RPMI7951 (cell line): ENCODE data around the gene MKRN1. TPM values are rescaled to one million over a fixed set of nuclear protein-coding genes. Genes with fewer than 3 reads are reported as not detected.
"Not testable (repeated sequence)": the region's sequence is repeated elsewhere in the genome, so short reads cannot be mapped to it uniquely, and the experiment has no call there.

Experiments
- DNase-seq: peaks from one replicate; pipeline ENCODE4 v3.0.0-alpha.2; 2012; ENCODE audit warnings: low read depth
- total RNA-seq: library from RNA; depleted of rRNA; stranded (reverse); fragments of >200 nt; shearing (Covaris generic); gene quantifications from 2 replicates; pipeline ENCODE4 v1.2.3, GENCODE V29; 2014; rRNA removed

MKRN1 gene, protein sequence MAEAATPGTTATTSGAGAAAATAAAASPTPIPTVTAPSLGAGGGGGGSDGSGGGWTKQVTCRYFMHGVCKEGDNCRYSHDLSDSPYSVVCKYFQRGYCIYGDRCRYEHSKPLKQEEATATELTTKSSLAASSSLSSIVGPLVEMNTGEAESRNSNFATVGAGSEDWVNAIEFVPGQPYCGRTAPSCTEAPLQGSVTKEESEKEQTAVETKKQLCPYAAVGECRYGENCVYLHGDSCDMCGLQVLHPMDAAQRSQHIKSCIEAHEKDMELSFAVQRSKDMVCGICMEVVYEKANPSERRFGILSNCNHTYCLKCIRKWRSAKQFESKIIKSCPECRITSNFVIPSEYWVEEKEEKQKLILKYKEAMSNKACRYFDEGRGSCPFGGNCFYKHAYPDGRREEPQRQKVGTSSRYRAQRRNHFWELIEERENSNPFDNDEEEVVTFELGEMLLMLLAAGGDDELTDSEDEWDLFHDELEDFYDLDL
- total RNA-seq, result 49.1 and 52.4 TPM in 2 replicates

DNA sequence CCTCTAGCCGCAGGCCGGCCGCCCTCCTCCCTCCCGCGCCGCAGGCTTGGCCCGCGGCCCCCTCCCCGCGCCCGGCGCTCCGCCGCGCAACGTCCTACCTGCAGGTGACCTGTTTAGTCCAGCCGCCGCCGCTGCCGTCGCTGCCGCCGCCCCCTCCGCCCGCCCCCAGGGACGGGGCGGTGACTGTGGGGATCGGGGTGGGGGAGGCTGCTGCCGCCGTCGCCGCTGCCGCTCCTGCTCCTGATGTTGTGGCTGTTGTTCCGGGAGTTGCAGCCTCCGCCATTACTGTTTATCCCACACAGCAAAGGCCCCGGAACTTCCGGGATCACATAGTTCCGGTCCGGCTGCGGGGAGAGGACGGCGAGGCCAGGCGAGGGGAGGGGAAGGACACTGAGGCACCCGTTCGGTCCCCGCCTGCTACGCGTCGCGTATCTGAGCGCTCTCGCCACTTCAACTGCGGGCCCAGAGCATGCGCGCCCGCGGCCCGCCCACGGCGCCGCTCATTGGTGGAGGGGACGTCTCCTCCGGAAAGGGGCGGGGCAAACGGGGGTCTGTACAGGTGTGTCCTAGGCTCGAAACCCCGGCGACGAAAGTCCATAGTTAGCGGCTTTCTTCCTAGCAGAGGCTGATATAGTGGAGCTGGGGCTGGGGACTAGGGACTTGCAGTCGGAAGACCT is at the start of gene MKRN1:
Gene MKRN1 (minus strand): TSS at position 444 of the 677 bp plus-strand sequence. CDS start 161 bp downstream, at position 283.
- DNase-seq, result peak; percentile 88

GRCh38 chr7:140526787-140527664 is 47.7 kb upstream of the MKRN1 start:
- peak; percentile 62 for DNase-seq

DNA sequence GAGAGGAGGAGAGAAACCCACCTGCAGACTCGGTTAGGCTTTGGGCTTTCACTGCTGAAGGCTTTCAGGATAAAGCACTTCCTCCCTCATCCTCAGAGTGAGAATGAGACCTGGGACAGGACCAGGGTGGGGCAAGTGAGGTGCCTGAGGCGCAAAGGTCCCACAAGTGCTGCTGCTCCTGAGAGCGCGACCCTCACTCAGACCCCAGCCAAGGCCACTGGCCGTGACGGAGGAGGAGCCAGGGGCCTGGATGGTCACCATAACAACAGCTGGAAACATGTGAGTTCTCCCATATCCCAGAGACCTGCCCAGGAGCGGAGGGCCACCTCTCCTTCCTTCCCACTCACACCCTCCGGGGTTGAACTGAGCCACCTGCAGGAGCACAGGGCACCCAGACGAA is 46.9 kb upstream of the MKRN1 start:
- DNase-seq, result no peak

DNA sequence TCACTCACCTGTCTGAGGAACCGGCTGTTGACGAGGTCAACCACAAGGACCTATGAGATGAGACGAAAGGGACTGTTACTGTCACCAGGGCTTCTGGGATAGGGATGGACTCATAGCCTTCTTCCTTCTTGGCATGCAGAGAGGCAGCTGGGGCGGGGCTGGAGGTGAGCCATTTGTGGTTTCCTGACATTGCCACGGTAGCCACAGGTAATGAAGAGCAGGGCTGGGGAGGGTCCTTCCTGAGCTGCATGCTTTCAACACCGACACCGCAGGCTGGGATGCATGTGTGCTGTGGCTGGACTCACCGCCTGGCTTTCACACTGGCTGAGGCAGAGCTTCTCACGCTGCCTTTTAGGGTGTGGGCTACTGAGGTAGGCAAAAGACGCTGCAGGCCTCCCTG is 46.4 kb upstream of the MKRN1 start:
- peak; percentile 88 for DNase-seq

GRCh38 chr7:140521421-140521820 is 42.1 kb upstream of the MKRN1 start:
- no peak for DNase-seq

DNA sequence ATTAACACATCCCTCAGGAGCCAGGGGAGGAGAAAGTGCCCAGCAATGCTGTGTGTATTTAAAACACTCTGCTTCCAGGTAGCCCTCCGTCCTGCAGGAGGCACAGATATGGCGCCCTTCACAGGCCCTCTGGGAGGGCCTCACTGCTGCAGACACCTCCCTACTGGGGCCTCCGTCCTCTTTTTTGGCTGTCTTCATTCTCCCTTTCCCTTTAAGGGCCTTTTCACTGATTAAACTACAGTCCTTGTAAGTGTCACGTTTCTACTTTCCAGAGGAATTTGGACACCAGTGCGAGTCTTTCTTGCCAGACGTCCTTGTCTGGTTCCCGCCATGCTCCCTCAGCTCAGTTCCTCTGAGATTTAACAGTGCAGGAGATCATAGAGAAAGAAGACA is 39.7 kb upstream of the MKRN1 start:
- DNase-seq, result no peak

DNA sequence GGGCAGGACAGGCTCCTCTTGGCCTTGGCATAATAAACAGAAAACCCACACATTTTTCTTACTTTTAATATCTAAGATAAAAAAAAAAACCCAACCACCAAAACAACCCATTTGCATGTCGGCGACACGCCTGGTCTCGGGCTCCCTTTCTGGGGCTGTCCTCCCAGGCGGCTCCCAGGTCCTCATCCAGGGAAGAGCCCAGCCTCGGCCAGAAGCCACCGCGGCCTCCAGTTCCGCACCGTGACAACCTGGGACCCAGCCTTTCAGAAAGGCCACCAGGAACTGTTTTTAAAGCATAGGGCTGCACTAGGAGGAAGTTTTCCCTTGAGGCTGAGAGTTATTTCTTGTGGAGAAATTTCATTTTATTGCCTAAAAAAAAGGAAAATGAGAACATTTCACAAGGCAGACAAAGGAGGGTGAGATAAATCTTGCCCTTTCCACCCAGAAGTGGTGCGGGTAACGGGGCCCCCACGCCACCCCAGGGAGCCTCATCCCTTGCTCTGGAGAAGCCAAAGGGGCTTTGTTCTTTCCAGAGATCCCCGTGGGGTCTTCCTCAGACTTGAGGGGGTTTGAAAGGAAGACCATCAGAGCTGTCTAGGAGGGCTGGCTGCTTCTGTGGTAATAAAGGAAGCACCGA is 39.2 kb upstream of the MKRN1 start:
- no peak for DNase-seq

DNA sequence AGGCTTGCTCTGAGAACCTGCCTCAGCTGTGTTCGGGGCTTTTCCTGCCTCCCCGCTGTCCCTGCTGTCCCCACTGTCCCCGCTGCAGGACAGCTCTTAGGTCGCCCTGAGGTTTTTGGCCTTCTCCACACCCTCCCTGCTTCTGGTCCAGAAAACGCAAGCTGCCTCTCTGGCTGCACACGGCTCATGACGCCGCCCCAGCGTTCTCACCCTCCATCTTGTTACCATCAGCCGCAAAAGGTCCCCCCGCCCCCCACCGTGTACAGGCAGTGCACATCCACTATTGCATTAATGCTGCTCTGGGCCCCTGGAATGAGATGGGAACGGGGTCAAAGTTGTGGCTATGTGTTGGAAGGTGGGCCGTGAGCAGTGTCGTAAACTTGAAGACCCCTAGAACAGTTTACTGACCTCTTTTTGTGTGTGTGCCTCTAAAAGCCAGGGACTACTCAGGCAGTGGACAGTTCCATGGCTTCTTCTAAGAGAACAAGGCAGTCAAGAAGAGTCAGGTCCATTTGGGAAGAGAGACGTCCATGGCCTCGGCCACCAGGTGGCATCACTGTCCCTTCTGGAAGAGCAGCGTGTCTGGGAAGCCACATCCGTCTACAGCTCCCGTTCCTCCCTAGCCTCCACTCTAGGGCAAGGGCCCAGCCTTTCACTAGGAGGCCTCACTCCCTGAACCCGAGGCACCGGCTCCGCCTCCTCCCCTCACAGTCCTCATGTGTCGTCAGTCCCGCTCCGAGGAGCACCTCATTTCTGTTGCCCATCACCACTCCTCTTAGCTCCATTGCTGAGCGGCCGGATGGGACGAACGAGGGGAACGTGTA is 38.5 kb upstream of the MKRN1 start:
- DNase-seq, result peak; percentile 85

DNA sequence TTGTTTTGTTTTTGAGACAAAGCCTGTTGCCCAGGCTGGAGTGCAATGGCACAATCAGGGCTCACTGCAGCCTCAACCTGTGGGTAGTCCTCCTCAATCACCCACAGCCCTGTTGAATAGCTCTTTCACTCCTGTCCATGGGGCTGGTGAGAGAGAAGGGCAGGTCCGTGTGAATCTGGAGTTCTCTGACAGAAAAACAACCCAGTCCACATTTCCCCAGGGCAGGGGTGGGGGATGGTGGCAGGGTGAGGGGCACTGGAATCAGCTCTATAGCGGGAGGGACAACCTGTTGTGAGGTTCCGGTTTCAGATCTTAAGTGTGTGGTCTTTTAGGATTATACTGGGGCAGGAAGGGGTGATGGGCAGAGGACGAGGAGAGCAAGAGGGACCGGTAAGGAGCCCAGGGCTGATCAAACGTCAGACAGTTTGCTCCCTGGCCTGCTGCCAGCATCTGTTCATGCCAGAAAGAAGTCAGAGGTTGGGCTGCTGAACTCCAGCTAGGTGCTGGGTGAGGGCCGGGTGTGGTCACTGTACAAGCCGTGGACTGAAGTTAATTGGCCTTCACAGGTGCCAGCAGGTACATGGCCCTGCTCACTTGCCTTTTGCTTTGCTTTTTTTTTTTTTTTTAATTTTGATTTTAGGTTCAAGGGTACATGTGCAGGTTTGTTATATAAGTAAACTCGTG is 33.2 kb upstream of the MKRN1 start:
- DNase-seq, result peak; percentile 44

- DNase-seq, result no peak
Measured at GRCh38 chr7:140509789-140510188, 30.5 kb upstream of the MKRN1 start.

DNA sequence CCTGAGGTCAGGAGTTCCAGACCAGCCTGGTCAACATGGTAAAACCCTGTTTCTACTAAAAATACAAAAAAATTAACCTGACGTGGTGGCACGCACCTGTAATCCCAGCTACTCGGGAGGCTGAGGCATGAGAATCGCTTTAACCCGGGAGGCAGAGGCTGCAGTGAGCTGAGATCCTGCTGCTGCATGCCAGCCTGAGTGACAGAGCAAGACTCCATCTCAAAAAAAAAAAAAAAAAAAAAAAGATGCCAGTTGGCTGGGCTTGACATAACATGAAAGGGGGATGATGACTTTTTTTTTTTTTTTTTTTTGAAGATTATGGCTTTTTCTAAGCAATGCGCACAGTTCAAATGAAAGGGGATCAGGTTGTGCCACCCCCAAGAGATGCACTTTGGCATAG is 28.3 kb upstream of the MKRN1 start:
- DNase-seq, result not testable (repeated sequence)

GRCh38 chr7:140506788-140507464 is 27.6 kb upstream of the MKRN1 start:
- DNase-seq, result peak; percentile 49

- no peak for DNase-seq
Measured at GRCh38 chr7:140501966-140502365, 22.7 kb upstream of the MKRN1 start.

GRCh38 chr7:140497807-140498206 is 18.5 kb upstream of the MKRN1 start:
- DNase-seq, result not testable (repeated sequence)

DNA sequence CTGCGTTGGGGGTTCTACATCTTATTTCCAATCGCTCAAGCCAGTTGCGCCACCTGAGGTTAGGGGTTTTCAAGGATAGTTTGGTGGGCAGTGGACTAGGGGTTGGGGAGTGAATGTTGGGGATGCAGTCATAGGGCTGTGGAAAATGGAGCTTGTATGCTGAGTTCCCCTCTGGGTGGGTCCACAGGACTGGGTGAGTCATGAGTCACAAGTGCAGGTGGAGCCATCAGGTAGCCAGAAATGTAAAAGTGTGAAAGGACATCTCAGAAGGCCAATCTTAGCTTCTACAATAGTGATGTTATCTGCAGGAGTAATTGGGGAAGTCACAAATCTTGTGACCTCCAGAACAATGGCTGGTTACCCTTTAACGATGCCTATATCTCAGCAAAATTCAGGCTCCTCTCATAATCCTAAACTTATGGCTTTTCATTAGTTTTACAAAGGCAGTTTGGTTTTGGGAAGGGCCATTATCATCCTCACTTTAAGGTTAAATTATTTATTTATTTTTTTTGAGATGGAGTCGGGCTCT is 18.0 kb upstream of the MKRN1 start:
- no peak for DNase-seq

DNA sequence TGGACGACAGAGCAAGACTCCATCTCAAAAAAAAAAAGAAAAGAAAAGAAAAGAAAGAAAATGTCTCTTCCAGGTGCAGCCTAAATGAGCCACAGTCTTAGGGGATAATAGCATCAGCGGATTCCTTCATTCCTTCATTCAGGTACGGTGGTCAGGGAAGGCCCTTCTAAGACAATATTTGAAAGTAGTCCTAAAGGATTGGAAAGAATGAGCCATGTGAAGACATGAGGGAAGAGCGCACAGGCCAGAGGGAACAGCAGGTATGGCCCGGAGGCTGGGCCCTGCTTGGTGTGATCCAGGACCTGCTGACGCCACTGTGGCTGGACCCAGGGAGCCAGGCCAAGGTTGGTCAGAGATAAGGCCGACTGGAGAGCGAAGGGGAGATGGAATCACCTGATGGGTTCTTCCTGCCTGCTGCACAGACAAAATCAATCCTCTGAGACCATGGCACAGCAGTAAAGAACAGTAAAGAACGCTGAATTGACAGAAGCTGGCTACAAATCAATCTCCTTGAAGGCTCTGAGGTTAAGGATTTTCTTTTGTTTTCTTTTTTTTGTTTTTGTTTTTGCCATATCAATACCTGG is 16.3 kb upstream of the MKRN1 start:
- DNase-seq, result no peak

- DNase-seq, result no peak
Measured at GRCh38 chr7:140494867-140495266, 15.6 kb upstream of the MKRN1 start.

DNA sequence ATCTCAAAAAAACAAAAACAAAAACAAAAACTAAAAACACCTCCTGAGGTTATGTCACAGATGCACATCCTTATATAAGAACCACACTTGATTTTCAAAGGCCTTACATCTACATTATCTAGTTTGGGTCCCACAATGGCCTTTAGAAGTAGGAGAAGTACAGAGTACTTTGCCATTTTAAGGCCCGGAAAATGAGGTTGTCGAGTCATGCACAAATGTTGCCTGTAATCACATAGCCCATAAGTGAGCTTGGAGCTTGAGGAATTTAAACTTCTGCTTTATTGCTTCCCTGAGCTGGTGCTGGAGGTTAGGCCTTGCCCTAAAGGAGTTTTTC is 9.7 kb upstream of the MKRN1 start:
- DNase-seq, result no peak
